ENCODE results near the gene THEMIS2.

THEMIS2 gene

DNA sequence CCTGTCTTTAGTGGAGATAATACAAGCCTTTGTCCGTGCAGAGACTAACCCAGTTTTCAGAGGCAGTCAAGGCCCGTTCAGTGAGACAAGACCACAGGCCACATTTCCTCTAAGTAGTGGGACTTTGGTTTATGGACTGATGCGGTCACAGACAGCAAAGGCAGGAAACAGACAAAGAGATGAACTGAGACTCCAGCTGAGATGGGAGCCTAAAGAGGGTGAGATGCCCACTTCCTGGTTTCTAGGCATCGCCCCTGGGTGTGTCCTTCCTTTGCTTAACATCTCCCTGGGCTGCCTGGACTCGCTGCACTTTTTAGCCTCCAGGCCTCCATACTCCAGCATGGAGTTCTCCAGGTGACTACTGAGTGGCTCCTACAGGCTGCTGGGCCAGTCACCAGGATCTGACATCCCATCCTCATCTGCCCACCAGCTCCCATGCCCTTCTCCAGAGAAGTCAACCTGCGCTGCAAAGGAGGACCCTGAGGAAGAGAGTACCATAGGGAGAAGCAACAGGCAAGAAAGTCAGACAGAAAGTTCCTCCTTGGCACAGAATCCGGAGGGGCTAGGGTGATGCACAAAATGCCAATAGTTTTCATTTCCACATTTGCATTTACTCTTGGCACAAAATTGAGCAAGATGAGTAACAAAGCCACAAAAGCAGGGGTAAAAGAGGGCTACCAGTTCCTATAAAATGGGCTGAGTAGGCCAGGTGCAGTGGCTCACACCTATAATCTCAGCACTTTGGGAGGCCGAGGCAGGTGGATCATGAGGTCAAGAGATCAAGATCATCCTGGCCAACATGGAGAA, 15.1 kb downstream of the THEMIS2 start:
- no peak for DNase-seq (ENCODE audit: low read depth, low spot score)
- TF ChIP-seq, protein P1, sequence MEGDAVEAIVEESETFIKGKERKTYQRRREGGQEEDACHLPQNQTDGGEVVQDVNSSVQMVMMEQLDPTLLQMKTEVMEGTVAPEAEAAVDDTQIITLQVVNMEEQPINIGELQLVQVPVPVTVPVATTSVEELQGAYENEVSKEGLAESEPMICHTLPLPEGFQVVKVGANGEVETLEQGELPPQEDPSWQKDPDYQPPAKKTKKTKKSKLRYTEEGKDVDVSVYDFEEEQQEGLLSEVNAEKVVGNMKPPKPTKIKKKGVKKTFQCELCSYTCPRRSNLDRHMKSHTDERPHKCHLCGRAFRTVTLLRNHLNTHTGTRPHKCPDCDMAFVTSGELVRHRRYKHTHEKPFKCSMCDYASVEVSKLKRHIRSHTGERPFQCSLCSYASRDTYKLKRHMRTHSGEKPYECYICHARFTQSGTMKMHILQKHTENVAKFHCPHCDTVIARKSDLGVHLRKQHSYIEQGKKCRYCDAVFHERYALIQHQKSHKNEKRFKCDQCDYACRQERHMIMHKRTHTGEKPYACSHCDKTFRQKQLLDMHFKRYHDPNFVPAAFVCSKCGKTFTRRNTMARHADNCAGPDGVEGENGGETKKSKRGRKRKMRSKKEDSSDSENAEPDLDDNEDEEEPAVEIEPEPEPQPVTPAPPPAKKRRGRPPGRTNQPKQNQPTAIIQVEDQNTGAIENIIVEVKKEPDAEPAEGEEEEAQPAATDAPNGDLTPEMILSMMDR (IDR thresholded peaks at IDR 0.05; ENCODE audit: insufficient read depth, low read length, missing control alignments), result no peak
- POLR2A ChIA-PET, result no interaction called here
- H3K4me3 ChIP-seq (ENCODE audit: low read depth, low read length), result no peak overlapping the region
- CTCF ChIA-PET, result no interaction called here

DNA sequence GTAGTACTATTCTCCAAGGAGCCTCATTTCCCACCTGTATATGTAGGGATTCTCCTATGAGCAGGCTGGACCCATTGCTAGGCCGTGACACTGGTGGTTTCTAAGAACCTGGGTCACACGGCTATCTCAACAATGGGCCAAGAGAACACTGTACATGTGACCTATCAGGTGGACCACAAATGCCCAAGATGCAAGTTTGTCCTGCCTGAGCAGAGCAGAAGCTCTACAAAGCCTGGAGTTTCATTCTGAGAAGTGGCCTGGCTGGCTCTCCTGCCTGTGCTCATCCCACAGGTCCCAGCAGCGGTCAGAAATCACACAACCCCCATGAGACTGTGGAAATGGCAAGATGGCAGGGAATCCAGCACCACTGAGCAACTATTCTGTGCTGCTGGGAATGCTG, 17.2 kb downstream of the THEMIS2 start:
- ChIA-PET POLR2A (no interaction called here), CTCF (no interaction called here)
- no peak overlapping the region for H3K4me3 ChIP-seq (ENCODE audit: low read depth, low read length)
- TF ChIP-seq, protein P1 (IDR thresholded peaks at IDR 0.05; ENCODE audit: insufficient read depth, low read length, missing control alignments), result no peak
- DNase-seq (ENCODE audit: low read depth, low spot score), result no peak

DNA sequence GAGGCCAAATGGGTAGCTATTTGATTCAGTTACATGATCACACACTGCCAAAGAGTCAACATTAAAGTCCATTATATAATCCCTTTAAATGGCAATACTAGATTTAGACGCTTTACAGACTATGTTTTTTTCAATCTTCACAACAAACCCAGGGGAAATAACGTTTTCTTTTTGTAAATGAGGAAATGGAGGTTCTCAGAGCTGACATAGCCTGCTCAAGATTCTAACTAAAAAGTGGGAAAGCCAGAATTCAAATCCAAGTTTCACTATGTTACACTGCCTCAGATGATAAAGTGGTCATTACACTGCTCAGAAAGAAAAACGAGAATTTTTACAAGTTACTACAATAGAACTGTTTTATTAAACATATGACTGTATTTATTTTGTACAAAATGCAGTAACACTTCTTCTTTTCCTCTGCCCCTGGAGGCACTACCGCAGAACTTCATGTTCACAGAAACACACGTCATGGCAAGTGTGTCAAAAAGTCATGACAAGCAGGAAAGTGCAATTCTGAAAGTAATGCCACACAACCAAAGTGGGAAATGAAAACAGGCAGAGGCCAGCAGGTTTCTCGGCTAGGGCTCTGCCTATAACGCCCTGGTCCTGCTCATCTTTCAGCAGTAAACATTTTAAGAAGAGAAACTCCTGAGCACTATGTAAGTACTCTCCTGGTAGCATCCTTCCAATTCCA, 19.0 kb downstream of the THEMIS2 start:
- TF ChIP-seq, protein P1 (IDR thresholded peaks at IDR 0.05; ENCODE audit: insufficient read depth, low read length, missing control alignments), result no peak
- ChIA-PET POLR2A (no interaction called here), CTCF (interaction anchor here (1.1 to 1.5 kb wide), 2 partner anchors 15 to 34 kb away, joined by 3 to 4 read pairs; no protein-coding TSS in a partner anchor)
- no peak overlapping the region for H3K4me3 ChIP-seq (ENCODE audit: low read depth, low read length)
- DNase-seq (ENCODE audit: low read depth, low spot score), result no peak

DNA sequence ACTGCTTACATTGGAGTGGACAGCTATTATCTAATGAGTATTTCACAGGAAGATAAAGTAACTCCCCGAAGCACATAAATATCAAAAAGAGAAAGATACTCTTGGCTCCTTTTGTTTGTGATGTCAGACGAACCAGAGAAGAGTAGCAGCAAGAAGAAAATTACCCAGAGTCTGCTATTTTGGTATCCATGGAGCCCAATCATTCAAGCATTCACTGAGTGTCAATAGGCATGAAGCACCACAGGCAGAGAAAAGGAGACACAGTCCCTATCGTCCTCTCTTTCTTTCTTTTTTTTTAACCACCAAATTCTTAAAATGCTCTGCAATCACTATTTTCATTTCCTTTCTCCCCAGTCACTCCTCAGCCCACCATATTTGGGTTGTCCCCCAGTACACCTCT, 22.2 kb downstream of the THEMIS2 start:
- no peak overlapping the region for H3K4me3 ChIP-seq (ENCODE audit: low read depth, low read length)
- POLR2A ChIA-PET, result no interaction called here
- TF ChIP-seq, protein P1 (IDR thresholded peaks at IDR 0.05; ENCODE audit: insufficient read depth, low read length, missing control alignments), result no peak
- no peak for DNase-seq (ENCODE audit: low read depth, low spot score)
- CTCF ChIA-PET, result no interaction called here

DNA sequence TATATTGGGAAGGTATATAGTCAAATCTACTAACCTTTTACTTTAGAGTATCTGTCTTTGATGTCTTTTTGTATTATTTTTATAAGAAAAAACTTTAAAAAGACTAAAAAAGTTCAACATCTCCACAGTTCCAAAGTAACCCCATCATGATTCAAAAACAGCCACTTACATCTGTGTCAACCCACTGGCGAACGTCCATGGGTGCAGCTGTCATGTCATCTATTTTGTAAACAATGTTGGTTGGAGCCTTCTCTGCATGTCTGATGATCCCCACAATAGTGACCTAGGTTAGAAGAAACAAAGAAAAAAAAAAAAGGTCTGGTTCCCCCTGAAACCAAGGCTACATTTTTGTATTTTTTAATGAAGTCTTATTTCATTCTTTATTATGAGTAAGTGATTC, 34.4 kb downstream of the THEMIS2 start:
- TF ChIP-seq, protein P1 (IDR thresholded peaks at IDR 0.05; ENCODE audit: insufficient read depth, low read length, missing control alignments), result no peak
- DNase-seq (ENCODE audit: low read depth, low spot score), result no peak
- CTCF ChIA-PET, result interaction anchor here (0.7 to 1.5 kb wide), 2 partner anchors 15 to 181 kb away, joined by 3 read pairs; partner anchors contain the start of gene FAM76A
- POLR2A ChIA-PET, result interaction anchor here (0.6 kb wide), 1 partner anchor 10 kb away, joined by 3 read pairs; no protein-coding TSS in a partner anchor
- H3K4me3 ChIP-seq (ENCODE audit: low read depth, low read length), result no peak overlapping the region

DNA sequence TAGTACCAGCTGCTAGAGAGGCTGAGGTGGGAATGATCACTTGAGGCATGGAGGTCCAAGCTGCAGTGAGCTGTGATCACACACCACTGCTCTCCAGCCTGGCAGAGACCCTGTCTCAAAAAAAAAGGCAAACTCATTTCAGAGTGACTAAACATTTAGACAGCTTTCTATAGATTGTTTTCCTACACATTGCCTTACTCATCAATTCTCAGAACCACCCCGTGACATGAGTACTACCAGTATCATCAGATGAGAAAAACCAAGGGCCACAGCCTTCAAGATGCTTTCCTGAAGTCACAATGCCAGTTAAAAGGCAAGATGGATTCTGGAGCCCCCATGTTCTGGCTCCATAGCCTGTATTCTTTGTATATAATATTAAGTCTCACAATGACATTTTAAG, 40.1 kb downstream of the THEMIS2 start:
- POLR2A ChIA-PET, result no interaction called here
- TF ChIP-seq, protein P1 (IDR thresholded peaks at IDR 0.05; ENCODE audit: insufficient read depth, low read length, missing control alignments), result no peak
- no peak for DNase-seq (ENCODE audit: low read depth, low spot score)
- no peak overlapping the region for H3K4me3 ChIP-seq (ENCODE audit: low read depth, low read length)
- CTCF ChIA-PET, result interaction anchor here (2.6 kb wide), 1 partner anchor 67 kb away, joined by 7 read pairs; no protein-coding TSS in a partner anchor
